ENCODE results near the gene MESP2.

- no peak for TF ChIP-seq CTCF (IDR thresholded peaks at IDR 0.05; ENCODE audit: insufficient read depth, low read length)
- no peak for TF ChIP-seq POLR2AphosphoS5 (IDR thresholded peaks at IDR 0.05; ENCODE audit: low read depth)
- TF ChIP-seq REST (IDR thresholded peaks at IDR 0.05; ENCODE audit: insufficient replicate concordance, low read depth) = no peak
- TF ChIP-seq SPI1 (IDR thresholded peaks at IDR 0.05; ENCODE audit: borderline replicate concordance, low read depth) = no peak
- TF ChIP-seq GABPA (IDR thresholded peaks at IDR 0.05; ENCODE audit: low read depth) = no peak
These were observed 25.5 kb downstream of the MESP2 start for GRCh38 chr15:89801471-89802195.
